Heart right ventricle (tissue), 16 donors: ENCODE results near the gene ALKAL2. TPM values are rescaled to one million over a fixed set of nuclear protein-coding genes. Genes with fewer than 3 reads are reported as not detected.

ENCODE experiments used
- ATAC-seq, 8 donors: fragments of 200-7000 bp; cut with Tn5 transposase; one replicate each; pipeline ENCODE4 v1.9.1; 2020; ENCODE audit warnings: mild to moderate bottlenecking in 8 of 8, moderate library complexity in 8 of 8, moderate number of reproducible peaks in 1 of 8
- DNase-seq, 2 donors: peaks; one replicate each; pipeline ENCODE4 v3.0.0-alpha.2; 2020
- H3K27ac ChIP-seq, 10 donors: fragments of 200-600 bp; sonication (generic) in 2 of 10; one replicate each; pipeline versions ENCODE4 v1.5.0 to v1.8.0; 2020 to 2022; ENCODE audit warnings: mild to moderate bottlenecking in 3 of 10
- H3K27me3 ChIP-seq, 7 donors: fragments of 200-600 bp; one replicate each; pipeline ENCODE4 v1.8.0; 2021 to 2022; ENCODE audit warnings: mild to moderate bottlenecking in 2 of 7
- H3K36me3 ChIP-seq, 9 donors: fragments of 200-600 bp; sonication (generic) in 1 of 9; one replicate each; pipeline versions ENCODE4 v1.5.0 to v1.8.0; 2020 to 2022; ENCODE audit warnings: mild to moderate bottlenecking in 2 of 9
- H3K4me1 ChIP-seq, 9 donors: fragments of 200-600 bp; sonication (generic) in 1 of 9; one replicate each; pipeline versions ENCODE4 v1.5.0 to v1.8.0; 2020 to 2022; ENCODE audit warnings: mild to moderate bottlenecking in 4 of 9
- H3K4me3 ChIP-seq, 10 donors: fragments of 200-600 bp; sonication (generic) in 2 of 10; one replicate each; pipeline versions ENCODE4 v1.5.0 to v1.8.0; 2020 to 2022; ENCODE audit warnings: mild to moderate bottlenecking in 7 of 10, moderate library complexity in 2 of 10
- H3K9me3 ChIP-seq, 11 donors: fragments of 200-600 bp in 10 of 11; sonication (generic) in 2 of 11; one replicate each; pipeline versions ENCODE4 v1.5.0 to v1.8.0; 2013 to 2022; ENCODE audit warnings: mild to moderate bottlenecking in 2 of 11, control low read depth in 1 of 11, moderate library complexity in 1 of 11
- CTCF ChIP-seq, 9 donors: fragments of 200-600 bp; sonication (generic) in 2 of 9; IDR thresholded peaks; one replicate each; pipeline versions ENCODE4 v1.5.0 to v1.8.0; 2021 to 2022; ENCODE audit warnings: antibody characterized with exemption in 9 of 9, mild to moderate bottlenecking in 5 of 9, moderate library complexity in 1 of 9
- WGBS, 2 donors: extraction: QIAGEN DNeasy Blood & Tissue Kit; methylation state at CpG; one replicate each; pipeline ENCODE4 v1.1.7; 2013; ENCODE audit warnings: inconsistent platforms in 1 of 2; 5-methylcytosine and 5-hydroxymethylcytosine counted together
- intact Hi-C, 10 donors: fragments of 100-400 bp; cut with DNase I; formaldehyde crosslinking; loops; one replicate each; pipeline versions ENCODE4 v1.11.1 to v1.14.2; 2022
- polyA plus RNA-seq, 2 donors: library from polyadenylated mRNA; stranded (reverse); fragments of 200-250 nt; gene quantifications; one replicate each; pipeline ENCODE4 v1.2.3, GENCODE V29; 2013
- total RNA-seq, 10 donors: library from RNA; stranded (reverse); fragmentation: NEBNext Ultra II Directional in 3 of 10; extraction: Animal tissue kit (Norgen Biotek cat#: 25700) in 3 of 10; gene quantifications; one replicate each; pipeline versions ENCODE4 v1.2.1 to v1.2.4, GENCODE V29; 2021 to 2023
- donor health status: Arrhythmogenic right ventricular cardiomyopathy.
- donor health status: ischemic (EF 13 %, LVEDD 7.1; RV severe dilation, severe dysfunction).
- donor health status: healthy with polysubstance abuse.
- donor health status: DM: no; HTN: yes; CAD: no.
- donor health status: DM: no; HTN: no; CAD: no.
- donor health status: ischemic (EF 25% LVEDD 6.9; RV normal size, moderate dysfunction).
- donor health status: ischemic (EF 25% LVEDD 5.7; RV mildly dilated, moderate dysfunction).
- donor health status: healthy.
- donor health status: DM: yes; HTN: yes; CAD: no.
- donor health status: Ischemic cardiomyopathy.
- donor health status: ischemic (EF 35%, LVEDD 5.7; RV mildly dilated, moderate dysfunction).
- donor health status: nonischemic (EF 11% LVEDD 7.7; RV severe dilation, severe dysfunction).
- donor health status: DM: yes; HTN: yes; CAD: no.
- donor health status: PGD.
- donor health status: ischemic (EF 29% LVEDD 5.4; RV normal size, mild dysfunction).
- donor health status: nonischemic (EF 23%, LVEDD 6.1; RV moderate dilation, normal function).

ALKAL2 gene
- total and polyA plus RNA-seq, 12 donors: 0.23 to 7.9 (median 1.3) TPM; not detected in 1

- H3K4me3 ChIP-seq: peak overlapping the region; percentile 28 to 59 (median 54)
- ATAC-seq (peak; percentile 73 to 92 (median 85)), DNase-seq (peak; percentile 70 to 73)
- intact Hi-C loops: loop anchor here in 6 of 10 donors (1.0 to 10.0 kb wide), 6 partner anchors 43 to 119 kb away; no protein-coding TSS in a partner anchor
- 8% methylated on average over 15 of the region's 15 CpGs for WGBS, 2 donors
- peaks cover 5 to 44% (median 28%) of the 10 kb centered on the region in 9 donors for H3K4me1 ChIP-seq
- TF ChIP-seq CTCF (IDR thresholded peaks at IDR 0.05): peak; percentile 33 to 84 (median 77)
- no peaks in the 10 kb centered on the region for H3K36me3 ChIP-seq
- no peaks in the 10 kb centered on the region for H3K9me3 ChIP-seq
- no peak overlapping the region for H3K27ac ChIP-seq
- H3K27me3 ChIP-seq: peaks cover 0 to 73% (median 52%) of the 10 kb centered on the region in 7 donors
These were observed 2.3 kb upstream of the ALKAL2 start for GRCh38 chr2:290090-290722.

- TF ChIP-seq CTCF (IDR thresholded peaks at IDR 0.05): no peak
- peak; percentile 12 to 70 (median 43) for ATAC-seq
- intact Hi-C loops: loop anchor here in 6 of 10 donors (1.0 to 10.0 kb wide), 6 partner anchors 42 to 119 kb away; no protein-coding TSS in a partner anchor
- Histone ChIP-seq H3K36me3 (no peaks in the 10 kb centered on the region), H3K27ac (no peak overlapping the region), H3K27me3 (peaks cover 0 to 68% (median 47%) of the 10 kb centered on the region in 7 donors), H3K9me3 (no peaks in the 10 kb centered on the region), H3K4me3 (peak overlapping the region; percentile 28 to 59 (median 54)), H3K4me1 (peaks cover 5 to 50% (median 28%) of the 10 kb centered on the region in 9 donors)
- no peak for DNase-seq
- 0 to 1% methylated on average over 58 to 60 of the region's 60 CpGs for WGBS, 2 donors
These were observed 1.6 kb upstream of the ALKAL2 start for GRCh38 chr2:289362-290089.

- H3K27ac ChIP-seq: no peak overlapping the region
- DNase-seq: no peak
- peaks cover 5 to 52% (median 28%) of the 10 kb centered on the region in 9 donors for H3K4me1 ChIP-seq
- no peaks in the 10 kb centered on the region for H3K36me3 ChIP-seq
- peaks cover 0 to 68% (median 45%) of the 10 kb centered on the region in 7 donors for H3K27me3 ChIP-seq
- TF ChIP-seq CTCF (IDR thresholded peaks at IDR 0.05): no peak
- WGBS, 2 donors: 3% methylated on average over 28 to 41 of the region's 42 CpGs
- intact Hi-C loops: loop anchor here in 1 of 10 donors (5.0 kb wide), 1 partner anchor 42 kb away; no protein-coding TSS in a partner anchor
- peak overlapping the region; percentile 28 to 61 (median 54) for H3K4me3 ChIP-seq
- no peak for ATAC-seq
- no peaks in the 10 kb centered on the region for H3K9me3 ChIP-seq
These were observed 969 bp upstream of the ALKAL2 start for GRCh38 chr2:288758-289361.

GRCh38 chr2:287471-287885 is 413 bp downstream of the ALKAL2 start:
- TF ChIP-seq CTCF (IDR thresholded peaks at IDR 0.05): no peak
- Histone ChIP-seq H3K36me3 (peaks cover 0 to 5% (median 0%) of the 10 kb centered on the region in 9 donors), H3K4me3 (peak overlapping the region; percentile 16 to 61 (median 49)), H3K9me3 (no peaks in the 10 kb centered on the region), H3K27me3 (peaks cover 0 to 66% (median 45%) of the 10 kb centered on the region in 7 donors), H3K4me1 (peaks cover 5 to 52% (median 28%) of the 10 kb centered on the region in 9 donors), H3K27ac (no peak overlapping the region)
- peak in 6 of 8 donors; percentile 36 to 51 (median 47) for ATAC-seq
- 1% methylated on average over 35 to 46 of the region's 46 CpGs for WGBS, 2 donors
- peak in 1 of 2 donors; percentile 16 for DNase-seq
- intact Hi-C loops: loop anchor here in 1 of 10 donors (5.0 kb wide), 1 partner anchor 40 kb away; no protein-coding TSS in a partner anchor
